EH (cell line): ENCODE measurements around the gene ARL14.

Experiments
- DNase-seq: peaks from one replicate; pipeline ENCODE4 v3.0.0-alpha.2; 2015; ENCODE audit warnings: low read depth

Gene ARL14

GRCh38 chr3:160722331-160722730 is 45.4 kb downstream of the ARL14 start:
- DNase-seq: no peak

DNA sequence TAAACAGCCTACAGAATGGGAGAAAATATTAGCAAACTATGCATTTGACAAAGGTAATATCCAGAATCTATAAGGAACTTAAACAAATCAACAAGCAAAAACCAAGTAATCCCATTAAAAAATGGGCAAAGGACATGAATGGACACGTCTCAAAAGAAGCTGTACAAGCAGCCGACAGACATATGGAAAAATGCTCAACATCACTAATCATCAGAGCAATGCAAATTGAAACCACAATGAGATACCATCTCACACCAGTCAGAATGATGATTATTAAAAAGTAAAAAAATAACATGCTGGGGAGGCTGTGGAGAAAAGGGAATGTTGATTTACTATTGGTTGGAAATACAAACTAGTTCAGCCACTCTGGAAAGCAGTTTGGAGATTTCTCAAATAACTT is 48.4 kb downstream of the ARL14 start:
- peak; percentile 7 for DNase-seq
